GM19193 (cell line): Measurements from ENCODE around the gene GNG3.

Source experiments
- POLR2A ChIP-seq: IDR thresholded peaks from 4 replicates; pipeline ENCODE4 v1.6.1; 2011; ENCODE audit not compliant: insufficient read depth, insufficient read length; ENCODE audit errors: extremely low read depth

GNG3 gene

GRCh38 chr11:62678770-62679696 is 28.4 kb upstream of the GNG3 start, which contains the start of gene UBXN1:
UBXN1 (minus strand) TSS chr11:62679073; CDS start chr11:62678923, 150 bp downstream.
- TF ChIP-seq POLR2A = peak; percentile 89

GRCh38 chr11:62680825-62681240 is 26.6 kb upstream of the GNG3 start:
- TF ChIP-seq POLR2A = no peak

- no peak for TF ChIP-seq POLR2A
Measured at GRCh38 chr11:62682518-62682917, 25.0 kb upstream of the GNG3 start.

GRCh38 chr11:62687508-62688396 is 19.7 kb upstream of the GNG3 start:
- no peak for TF ChIP-seq POLR2A

- no peak for TF ChIP-seq POLR2A
Measured at GRCh38 chr11:62688491-62688890, 19.0 kb upstream of the GNG3 start.

GRCh38 chr11:62689421-62690183 is 17.9 kb upstream of the GNG3 start, which contains the start of gene LRRN4CL:
LRRN4CL (minus strand) TSS chr11:62689530; CDS start chr11:62688508, 1,022 bp downstream.
- TF ChIP-seq POLR2A = no peak

GRCh38 chr11:62694455-62695167 is 12.9 kb upstream of the GNG3 start:
- TF ChIP-seq POLR2A = no peak

GRCh38 chr11:62702246-62702645 is 5.2 kb upstream of the GNG3 start:
- no peak for TF ChIP-seq POLR2A

GRCh38 chr11:62705413-62705812 is 2.1 kb upstream of the GNG3 start:
- no peak for TF ChIP-seq POLR2A

- TF ChIP-seq POLR2A = peak; percentile 65
Measured at GRCh38 chr11:62705880-62706849, 1.3 kb upstream of the GNG3 start.

- TF ChIP-seq POLR2A = no peak
Measured at GRCh38 chr11:62706850-62707247, 627 bp upstream of the GNG3 start.

GRCh38 chr11:62708392-62708791 is 916 bp downstream of the GNG3 start:
- no peak for TF ChIP-seq POLR2A

- no peak for TF ChIP-seq POLR2A
Measured at GRCh38 chr11:62708793-62709192, 1.3 kb downstream of the GNG3 start.
